Thyroid gland (tissue), 4 donors: ENCODE results near the gene NUTM1.
"Not testable (repeated sequence)": the region's sequence is repeated elsewhere in the genome, so short reads cannot be mapped to it uniquely, and the experiment has no call there.

Experiments used
- POLR2A ChIP-seq, 2 donors: fragments of 450-650 bp; IDR thresholded peaks; one replicate each; pipeline ENCODE4 v1.6.1; 2017; ENCODE audit warnings: antibody characterized with exemption in 2 of 2, mild to moderate bottlenecking in 2 of 2, moderate library complexity in 1 of 2
- TF ChIP-seq, protein P1 (sequence below), 6 experiments: fragments of 200-600 bp in 3 of 6; fragments of 450-650 bp in 3 of 6; sonication (generic) in 3 of 6; IDR thresholded peaks; one replicate each; pipeline ENCODE4 v1.5.1; 2016 to 2019; ENCODE audit warnings: antibody characterized with exemption in 6 of 6, mild to moderate bottlenecking in 2 of 6, inconsistent platforms in 1 of 6, moderate library complexity in 1 of 6

DNA sequence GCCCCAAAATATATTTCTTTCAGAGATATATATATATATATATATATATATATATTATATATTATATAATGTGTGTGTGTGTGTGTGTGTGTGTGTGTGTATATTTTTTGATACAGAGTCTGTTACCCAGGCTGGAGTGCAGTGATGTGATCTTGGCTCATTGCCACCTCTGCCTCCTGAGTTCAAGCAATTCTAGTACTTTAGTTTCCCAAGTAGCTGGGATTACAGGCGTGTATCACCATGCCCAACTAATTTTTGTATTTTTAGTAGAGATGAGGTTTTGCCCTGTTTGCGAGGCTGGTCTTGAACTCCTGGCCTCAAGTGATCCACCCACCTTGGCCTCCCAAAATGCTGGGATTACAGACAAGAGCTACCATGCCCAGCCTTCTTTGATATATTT, 32.4 kb downstream of the NUTM1 start:
- TF ChIP-seq, protein P1, sequence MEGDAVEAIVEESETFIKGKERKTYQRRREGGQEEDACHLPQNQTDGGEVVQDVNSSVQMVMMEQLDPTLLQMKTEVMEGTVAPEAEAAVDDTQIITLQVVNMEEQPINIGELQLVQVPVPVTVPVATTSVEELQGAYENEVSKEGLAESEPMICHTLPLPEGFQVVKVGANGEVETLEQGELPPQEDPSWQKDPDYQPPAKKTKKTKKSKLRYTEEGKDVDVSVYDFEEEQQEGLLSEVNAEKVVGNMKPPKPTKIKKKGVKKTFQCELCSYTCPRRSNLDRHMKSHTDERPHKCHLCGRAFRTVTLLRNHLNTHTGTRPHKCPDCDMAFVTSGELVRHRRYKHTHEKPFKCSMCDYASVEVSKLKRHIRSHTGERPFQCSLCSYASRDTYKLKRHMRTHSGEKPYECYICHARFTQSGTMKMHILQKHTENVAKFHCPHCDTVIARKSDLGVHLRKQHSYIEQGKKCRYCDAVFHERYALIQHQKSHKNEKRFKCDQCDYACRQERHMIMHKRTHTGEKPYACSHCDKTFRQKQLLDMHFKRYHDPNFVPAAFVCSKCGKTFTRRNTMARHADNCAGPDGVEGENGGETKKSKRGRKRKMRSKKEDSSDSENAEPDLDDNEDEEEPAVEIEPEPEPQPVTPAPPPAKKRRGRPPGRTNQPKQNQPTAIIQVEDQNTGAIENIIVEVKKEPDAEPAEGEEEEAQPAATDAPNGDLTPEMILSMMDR (IDR thresholded peaks at IDR 0.05), result not testable (repeated sequence)
- not testable (repeated sequence) for TF ChIP-seq POLR2A (IDR thresholded peaks at IDR 0.05)
